NCI-H1092 treated with DMSO at 0.1 percent for 48 hours (cell line): ENCODE data around the gene CDHR1.

ENCODE experiments used
- DNase-seq: peaks from one replicate; lab custom pipeline; 2025; lab: John Stamatoyannopoulos, UW

CDHR1 gene

DNA sequence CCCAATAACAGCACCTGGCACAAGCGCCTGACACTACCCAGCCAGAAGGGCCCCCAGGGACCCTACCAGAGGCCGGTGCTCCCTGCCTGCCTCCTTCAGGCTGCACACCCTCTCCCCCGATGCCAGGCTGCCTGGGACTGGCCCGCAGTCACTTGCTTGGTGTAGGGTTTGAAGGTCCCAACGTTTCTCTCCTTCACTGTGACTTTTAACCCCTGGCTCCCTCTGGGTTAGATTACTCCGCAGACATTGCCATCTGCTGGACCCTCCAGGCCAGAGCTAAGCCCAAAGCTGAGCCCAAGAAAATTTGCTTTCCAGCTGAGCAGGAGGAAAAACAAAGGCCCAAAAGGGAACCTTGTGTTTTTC, 6.9 kb downstream of the CDHR1 start:
- DNase-seq = no peak

GRCh38 chr10:84201682-84202081, 7.3 kb downstream of the CDHR1 start:
- no peak for DNase-seq

DNA sequence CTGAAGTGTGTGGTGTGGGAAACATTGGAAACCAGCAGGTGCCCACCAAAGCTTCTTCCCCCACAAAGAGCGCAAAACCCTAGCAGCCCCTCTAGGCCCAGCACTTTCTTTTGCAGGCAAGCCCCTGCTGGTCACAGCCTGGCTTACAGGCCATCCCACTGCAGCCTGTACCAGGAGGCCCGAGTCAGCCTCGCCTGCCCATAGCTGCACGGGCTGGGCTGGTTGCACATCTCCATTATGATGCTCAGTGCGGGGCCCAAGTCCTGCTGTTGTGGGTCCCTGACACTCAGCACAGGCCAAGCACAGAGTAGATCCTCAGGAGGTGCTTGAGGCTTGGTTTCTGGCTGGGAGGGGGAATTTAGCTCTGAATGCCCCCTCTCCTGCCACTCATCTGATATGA, 8.0 kb downstream of the CDHR1 start:
- DNase-seq = no peak

DNA sequence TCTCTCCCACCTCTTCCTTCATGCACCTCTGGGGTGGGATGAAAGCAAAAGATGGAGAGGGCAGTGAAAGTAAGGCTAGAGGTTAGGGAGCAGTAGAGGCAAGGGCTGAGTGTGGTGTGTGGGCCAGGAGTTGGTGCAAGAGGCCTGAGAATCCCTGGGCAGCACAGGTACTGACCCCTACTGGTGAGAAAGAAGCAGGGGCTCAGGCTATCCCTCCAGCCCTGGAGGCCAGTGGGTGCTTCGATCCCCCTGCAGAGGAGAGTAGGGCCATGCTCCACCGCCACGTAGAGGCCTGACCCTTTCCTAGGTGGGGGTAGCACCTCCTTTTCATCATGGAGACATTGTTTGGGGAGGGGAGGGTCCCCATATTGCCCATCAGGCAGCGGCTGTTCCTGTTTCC, 9.8 kb downstream of the CDHR1 start:
- DNase-seq = no peak

GRCh38 chr10:84204610-84205009, 10.3 kb downstream of the CDHR1 start:
- no peak for DNase-seq

- DNase-seq = peak; percentile 33
These were observed 10.9 kb downstream of the CDHR1 start for GRCh38 chr10:84205049-84205852.

DNA sequence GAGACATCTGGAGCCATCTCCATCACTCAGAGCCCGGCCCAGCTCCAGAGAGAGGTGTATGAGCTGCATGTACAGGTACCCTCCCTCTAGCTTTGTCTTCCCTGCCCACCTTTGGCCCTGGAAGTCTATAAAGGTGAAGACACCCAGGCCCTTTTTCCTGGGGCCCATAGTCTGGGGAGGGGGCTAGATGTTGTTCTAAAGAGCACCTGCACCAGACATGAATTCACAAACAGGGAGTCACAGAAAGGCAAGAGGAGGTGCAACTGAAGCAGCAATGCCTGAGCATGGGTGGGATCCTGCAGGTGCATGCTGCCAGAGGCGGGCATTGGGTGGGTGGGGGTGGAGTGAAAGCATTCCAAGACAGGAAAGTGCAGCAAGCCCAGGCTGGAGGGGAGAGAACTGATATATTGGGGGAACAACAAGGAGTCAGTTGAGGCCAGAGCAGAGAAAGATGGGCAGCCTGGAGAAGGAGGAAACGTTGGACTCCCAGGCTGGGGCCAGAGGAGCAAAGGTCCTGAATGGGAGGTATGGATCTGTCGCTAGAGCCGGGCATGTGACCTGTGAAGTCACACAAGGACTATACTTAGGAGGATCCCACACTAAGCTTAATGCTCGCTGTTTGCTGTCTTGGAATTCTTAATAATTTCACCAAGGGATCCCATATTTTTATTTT, 11.7 kb downstream of the CDHR1 start:
- DNase-seq = no peak

DNA sequence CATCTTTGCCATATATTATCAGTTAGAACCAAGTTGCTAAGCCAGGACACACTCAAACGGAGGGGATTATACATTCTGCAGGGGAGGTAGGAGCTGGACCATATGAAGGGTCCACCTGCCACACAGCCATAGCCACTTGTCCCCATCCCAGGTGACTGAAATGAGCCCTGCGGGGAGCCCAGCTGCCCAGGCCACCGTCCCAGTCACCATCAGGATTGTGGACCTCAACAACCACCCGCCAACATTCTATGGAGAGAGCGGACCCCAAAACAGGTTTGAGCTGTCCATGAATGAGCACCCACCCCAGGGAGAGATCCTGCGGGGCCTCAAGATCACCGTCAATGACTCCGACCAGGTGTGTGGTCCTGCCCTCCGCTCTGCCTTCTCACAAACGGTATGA, 13.7 kb downstream of the CDHR1 start:
- no peak for DNase-seq

DNA sequence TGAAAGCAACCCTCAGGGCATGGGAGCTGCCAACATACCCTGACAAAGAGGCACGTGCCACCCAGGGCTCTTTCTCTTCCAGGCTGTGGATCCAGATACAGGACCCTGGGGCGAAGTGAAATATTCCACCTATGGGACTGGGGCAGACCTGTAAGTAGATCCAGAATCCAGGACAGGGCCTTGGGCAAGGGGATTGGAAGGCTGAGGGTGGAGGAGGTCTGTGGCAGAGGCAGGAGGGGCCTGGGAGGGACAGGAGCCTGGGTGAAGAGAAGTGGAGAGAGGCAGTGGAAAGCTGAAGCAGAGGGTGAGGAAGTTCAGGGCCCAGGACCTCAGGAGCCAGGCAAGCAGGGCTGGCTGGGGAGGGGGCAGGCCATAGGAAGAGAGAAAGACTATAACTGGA, 17.2 kb downstream of the CDHR1 start:
- no peak for DNase-seq

- no peak for DNase-seq
These were observed 17.7 kb downstream of the CDHR1 start for GRCh38 chr10:84212014-84212413.

DNA sequence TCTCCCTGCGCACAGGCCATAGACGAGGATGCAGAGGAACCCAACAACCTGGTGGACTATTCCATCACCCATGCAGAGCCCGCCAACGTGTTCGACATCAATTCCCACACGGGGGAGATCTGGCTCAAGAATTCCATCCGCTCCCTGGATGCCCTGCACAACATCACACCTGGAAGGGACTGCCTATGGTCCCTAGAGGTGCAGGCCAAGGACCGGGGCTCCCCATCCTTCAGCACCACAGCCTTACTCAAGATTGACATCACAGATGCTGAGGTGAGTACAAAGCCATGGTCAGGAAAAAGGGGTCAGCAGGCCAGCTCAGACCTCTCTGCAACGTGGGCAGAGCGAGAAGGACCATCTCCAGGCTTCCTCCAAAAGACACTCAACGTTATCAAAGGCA, 18.7 kb downstream of the CDHR1 start:
- DNase-seq = no peak

GRCh38 chr10:84214046-84214572, 19.8 kb downstream of the CDHR1 start:
- no peak for DNase-seq

DNA sequence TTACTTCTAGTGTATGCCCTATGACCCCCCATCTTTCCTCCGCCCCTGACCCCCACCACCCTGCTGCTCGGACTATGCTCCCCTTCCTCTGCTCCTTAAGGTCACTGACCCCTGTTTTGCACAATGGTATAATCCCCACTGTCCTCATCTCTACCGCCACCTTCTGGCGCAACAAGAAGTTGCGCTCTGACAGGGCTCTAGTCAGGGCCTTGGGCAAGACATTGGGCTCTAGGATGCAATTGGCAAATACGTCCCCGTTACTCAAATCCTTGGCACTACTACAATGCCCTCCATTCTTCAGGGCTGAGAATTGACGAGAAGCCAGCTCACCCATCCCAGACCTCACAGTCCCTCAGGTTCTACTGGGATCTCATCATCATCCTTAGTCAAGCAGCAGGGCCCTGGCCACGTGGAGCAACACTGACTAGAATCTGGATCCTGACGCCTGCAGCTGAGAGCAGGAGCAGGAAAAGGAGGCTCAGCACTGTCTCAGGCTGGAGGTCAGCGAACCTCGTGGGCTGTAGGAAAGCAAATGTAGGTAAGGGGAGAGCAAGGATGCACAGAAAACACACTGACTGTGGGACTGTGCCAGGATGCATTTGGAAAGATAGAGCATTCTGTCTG, 20.4 kb downstream of the CDHR1 start:
- no peak for DNase-seq

DNA sequence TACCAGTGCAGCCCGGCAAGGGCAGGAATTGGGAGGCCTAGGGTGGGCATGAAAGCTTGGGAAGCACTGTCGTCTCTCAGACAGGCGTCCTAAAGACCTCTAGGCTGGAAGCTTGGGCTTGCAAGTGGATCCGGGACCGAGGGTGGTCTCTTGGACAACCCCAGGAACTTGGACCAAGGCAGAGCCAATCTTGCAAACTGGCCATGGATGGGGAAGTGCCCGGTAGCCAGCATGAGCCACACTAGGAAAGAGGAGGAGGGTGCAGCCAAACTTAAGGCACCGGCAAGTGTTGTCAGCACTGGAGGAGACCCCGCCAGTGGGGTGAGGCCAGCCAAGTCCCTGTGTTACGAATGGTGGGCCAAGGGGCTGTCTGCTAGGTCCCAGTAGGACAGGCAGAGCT, 22.5 kb downstream of the CDHR1 start:
- no peak for DNase-seq

DNA sequence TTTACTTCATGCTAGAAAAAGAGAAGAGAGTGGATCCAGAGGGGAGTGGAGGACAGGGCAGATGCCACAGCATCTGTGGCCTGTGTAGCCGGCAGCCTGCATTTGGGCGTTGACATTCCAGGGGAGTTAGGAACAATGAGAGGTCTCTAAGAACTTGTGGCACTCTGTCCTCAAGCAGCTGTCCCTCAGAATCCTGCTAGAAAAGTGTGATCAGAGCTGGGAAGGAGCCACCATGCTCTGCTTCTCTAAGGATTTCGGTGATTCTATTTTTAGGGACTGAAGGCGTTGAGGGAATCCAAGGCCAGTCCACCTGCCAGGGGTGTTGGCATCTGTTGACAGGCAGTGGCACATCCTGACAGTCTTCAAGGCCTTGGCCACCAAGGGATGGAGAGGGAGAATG, 23.4 kb downstream of the CDHR1 start:
- no peak for DNase-seq

DNA sequence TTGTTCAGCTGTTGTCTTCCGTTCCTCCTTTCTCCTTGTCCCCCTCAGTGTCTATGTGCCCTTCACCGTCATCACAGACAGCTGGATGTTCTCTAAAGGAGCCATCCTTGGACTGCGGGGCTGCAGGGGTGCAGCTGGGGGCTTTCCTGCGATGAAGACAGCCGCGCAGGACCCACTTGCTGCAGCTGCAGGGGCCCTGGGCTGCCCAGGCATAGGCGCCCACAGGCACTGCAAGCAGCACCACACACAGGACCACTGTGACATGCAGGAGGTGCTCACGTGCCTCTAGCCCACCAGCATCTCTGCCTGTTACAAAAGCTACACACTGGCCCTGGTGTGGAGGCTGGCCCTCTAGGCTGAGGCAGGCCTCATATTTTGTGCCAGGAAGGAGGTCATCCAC, 27.6 kb downstream of the CDHR1 start:
- no peak for DNase-seq

DNA sequence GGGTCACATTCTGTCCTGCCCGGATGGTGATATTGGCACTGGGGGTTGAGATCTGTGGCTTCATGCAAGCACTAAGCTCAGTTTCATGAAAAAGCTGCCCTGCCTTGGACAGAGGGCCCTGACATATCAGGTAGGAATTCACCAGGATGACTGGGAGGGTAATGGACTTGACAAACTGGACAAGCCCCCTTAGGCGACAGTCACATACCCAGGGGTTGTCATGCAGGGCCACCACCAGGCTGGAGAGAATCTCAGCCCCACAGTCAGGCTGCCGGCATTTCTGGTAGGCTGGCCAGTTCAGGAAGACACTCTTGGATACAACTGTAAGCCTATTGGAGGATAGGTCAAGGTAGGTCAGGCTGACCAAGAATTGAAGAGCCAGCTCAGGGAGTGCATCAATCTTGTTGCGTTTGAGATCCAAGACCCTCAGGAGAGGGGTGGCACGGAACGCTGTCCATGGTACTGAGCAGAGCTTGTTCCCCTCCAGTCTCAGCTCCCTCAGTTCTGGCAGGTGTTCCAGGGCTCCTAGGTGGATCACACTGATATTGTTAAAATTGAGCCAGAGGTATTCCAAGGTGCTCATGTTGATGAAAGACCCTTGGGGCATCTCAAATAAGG, 30.2 kb downstream of the CDHR1 start:
- no peak for DNase-seq

GRCh38 chr10:84225427-84226173, 31.3 kb downstream of the CDHR1 start, which contains the start of gene LRIT2:
Gene LRIT2, minus strand, starts transcription at chr10:84225544. Its CDS starts 24 bp downstream, at chr10:84225520.
- no peak for DNase-seq

DNA sequence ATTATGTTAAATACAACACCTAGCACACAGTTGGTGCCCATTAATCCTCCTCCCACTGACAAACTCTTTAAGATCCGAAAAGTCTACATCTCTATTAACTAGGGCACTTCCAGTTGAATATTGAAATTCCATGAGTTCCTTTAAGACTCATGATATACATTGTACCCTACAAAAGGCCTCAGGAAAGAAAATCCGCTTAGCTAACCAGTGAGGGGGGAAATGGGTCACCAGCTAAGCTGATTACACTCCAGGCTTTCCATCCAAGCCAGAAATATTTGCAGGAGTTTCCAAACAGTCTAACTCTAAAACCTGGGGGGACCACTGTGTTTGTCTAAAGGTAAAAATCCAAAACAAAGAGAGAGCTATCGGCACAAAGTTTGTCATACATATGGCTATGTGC, 32.3 kb downstream of the CDHR1 start:
- DNase-seq = no peak

- no peak for DNase-seq
These were observed 33.5 kb downstream of the CDHR1 start for GRCh38 chr10:84227810-84228209.

DNA sequence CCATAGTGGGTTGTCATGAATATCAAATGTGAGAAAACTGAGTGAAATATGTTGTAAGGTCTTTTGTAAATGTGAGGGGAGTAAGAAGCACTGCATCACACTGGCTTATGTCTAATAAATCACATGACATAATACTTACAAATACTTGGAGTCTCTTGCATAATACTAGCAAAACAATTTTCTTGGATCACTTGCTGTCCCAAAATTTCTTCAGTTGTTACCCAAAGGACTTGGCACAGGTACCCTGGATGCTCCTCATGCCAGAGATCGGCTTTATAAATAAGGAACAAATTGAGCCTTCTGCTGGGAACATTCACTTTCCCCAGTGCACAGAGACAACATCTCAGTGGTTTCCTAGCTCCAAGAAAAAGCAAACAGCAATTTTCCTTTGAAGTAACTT, 36.0 kb downstream of the CDHR1 start:
- DNase-seq = no peak

- no peak for DNase-seq
These were observed 38.0 kb downstream of the CDHR1 start for GRCh38 chr10:84232376-84232775.
